ENCODE results near the gene SYT17.

GRCh38 chr16:19139436-19140091, 28.5 kb upstream of the SYT17 start:
- TF ChIP-seq, protein P1, sequence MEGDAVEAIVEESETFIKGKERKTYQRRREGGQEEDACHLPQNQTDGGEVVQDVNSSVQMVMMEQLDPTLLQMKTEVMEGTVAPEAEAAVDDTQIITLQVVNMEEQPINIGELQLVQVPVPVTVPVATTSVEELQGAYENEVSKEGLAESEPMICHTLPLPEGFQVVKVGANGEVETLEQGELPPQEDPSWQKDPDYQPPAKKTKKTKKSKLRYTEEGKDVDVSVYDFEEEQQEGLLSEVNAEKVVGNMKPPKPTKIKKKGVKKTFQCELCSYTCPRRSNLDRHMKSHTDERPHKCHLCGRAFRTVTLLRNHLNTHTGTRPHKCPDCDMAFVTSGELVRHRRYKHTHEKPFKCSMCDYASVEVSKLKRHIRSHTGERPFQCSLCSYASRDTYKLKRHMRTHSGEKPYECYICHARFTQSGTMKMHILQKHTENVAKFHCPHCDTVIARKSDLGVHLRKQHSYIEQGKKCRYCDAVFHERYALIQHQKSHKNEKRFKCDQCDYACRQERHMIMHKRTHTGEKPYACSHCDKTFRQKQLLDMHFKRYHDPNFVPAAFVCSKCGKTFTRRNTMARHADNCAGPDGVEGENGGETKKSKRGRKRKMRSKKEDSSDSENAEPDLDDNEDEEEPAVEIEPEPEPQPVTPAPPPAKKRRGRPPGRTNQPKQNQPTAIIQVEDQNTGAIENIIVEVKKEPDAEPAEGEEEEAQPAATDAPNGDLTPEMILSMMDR (IDR thresholded peaks at IDR 0.05; ENCODE audit: insufficient read depth, low read length), result no peak
- TF ChIP-seq REST (IDR thresholded peaks at IDR 0.05; ENCODE audit: insufficient replicate concordance, low read depth) (no peak), POLR2AphosphoS5 (IDR thresholded peaks at IDR 0.05; ENCODE audit: low read depth) (no peak), SPI1 (IDR thresholded peaks at IDR 0.05; ENCODE audit: borderline replicate concordance, low read depth) (no peak), GABPA (IDR thresholded peaks at IDR 0.05; ENCODE audit: low read depth) (no peak)
